GM12878 (cell line): ENCODE measurements around the gene TATDN3. TPM values are rescaled to one million over a fixed set of nuclear protein-coding genes. Genes with fewer than 3 reads are reported as not detected.
A peak's percentile ranks its signal among the peaks of the same experiment; 100 is the strongest.

Source experiments
- ATAC-seq: fragments of 200-7000 bp; cut with Tn5 transposase; 3 replicates; pipeline ENCODE4 v1.9.1; 2020; ENCODE audit warnings: mild to moderate bottlenecking, moderate library complexity
- Bru-seq: library from RNA; stranded (reverse); fragments of 400-500 nt; gene quantifications from one replicate; lab custom pipeline; 2021; lab: Mats Ljungman, UMichigan
- BruChase-seq, 2 experiments: library from RNA; stranded (reverse); fragments of 400-500 nt; gene quantifications; one replicate each; lab custom pipeline; 2021; lab: Mats Ljungman, UMichigan
- BruUV-seq: library from RNA; stranded (reverse); fragments of 400-500 nt; replicated peaks from 2 replicates; lab custom pipeline; 2021; lab: Mats Ljungman, UMichigan
- CTCF ChIA-PET: fragments of 300-600 bp; sonication (Branson Sonifier 250); formaldehyde crosslinking; extraction: SDS; loops from one replicate; lab custom pipeline; 2021; ENCODE audit warnings: inconsistent platforms; lab: Yijun Ruan, JAX
- POLR2A ChIA-PET: fragments of 350-600 bp; formaldehyde crosslinking; extraction: SDS; loops from one replicate; lab custom pipeline; 2021; ENCODE audit warnings: inconsistent platforms; lab: Charles Lee
- RAD21 ChIA-PET: fragments of 300-600 bp; sonication (Branson Sonifier 250); formaldehyde crosslinking; loops from one replicate; lab custom pipeline; 2023; ENCODE audit warnings: antibody characterized with exemption; ENCODE audit not compliant: unreplicated experiment; lab: Charles Lee
- SMC1A ChIA-PET: fragments of 300-600 bp; sonication (Branson Sonifier 250); formaldehyde crosslinking; loops from one replicate; lab custom pipeline; 2023; ENCODE audit not compliant: unreplicated experiment, uncharacterized antibody; lab: Charles Lee
- DNase-seq: peaks from one replicate; pipeline ENCODE4 v3.0.0-alpha.2; 2011; ENCODE audit warnings: low read depth, low spot score
- FAIRE-seq: peaks from 3 replicates; lab custom pipeline; 2011; peaks lifted over from hg19 to GRCh38; lab: Jason Lieb, UNC
- H2AFZ ChIP-seq: 2 replicates; pipeline ENCODE4 v1.6.0; 2011; ENCODE audit warnings: low read depth, low read length, control low read depth; ENCODE audit not compliant: control insufficient read depth
- H3K27ac ChIP-seq: 2 replicates; pipeline ENCODE4 v1.5.1; 2011; ENCODE audit warnings: control low read depth; ENCODE audit not compliant: control insufficient read depth, insufficient read depth
- H3K27me3 ChIP-seq, 2 experiments: replicated peaks in 1 of 2; 2 replicates each; pipeline versions ENCODE4 v1.6.0 to v1.6.1; 2011; ENCODE audit warnings: low read length in 1 of 2; ENCODE audit not compliant: control insufficient read depth in 2 of 2, insufficient read depth in 2 of 2
- H3K36me3 ChIP-seq, 2 experiments: 2 replicates each; pipeline ENCODE4 v1.5.1; 2011; ENCODE audit warnings: low read length in 1 of 2; ENCODE audit not compliant: control insufficient read depth in 2 of 2, insufficient read depth in 2 of 2
- H3K4me1 ChIP-seq: 2 replicates; pipeline ENCODE4 v1.6.1; 2011; ENCODE audit warnings: mild to moderate bottlenecking, low read length, moderate library complexity, mixed read lengths; ENCODE audit not compliant: control insufficient read depth, insufficient read depth
- H3K4me2 ChIP-seq: 2 replicates; pipeline ENCODE4 v1.6.0; 2011; ENCODE audit warnings: control low read depth; ENCODE audit not compliant: control insufficient read depth, insufficient read depth
- H3K4me3 ChIP-seq: fragments of 200-600 bp; sonication (generic); 2 replicates; pipeline ENCODE4 v1.5.1; 2016
- H3K79me2 ChIP-seq: 2 replicates; pipeline ENCODE4 v1.6.0; 2011; ENCODE audit warnings: low read length; ENCODE audit not compliant: control insufficient read depth, insufficient read depth
- H3K9ac ChIP-seq: 2 replicates; pipeline ENCODE4 v1.8.0; 2011; ENCODE audit warnings: low read length, control low read depth, mixed read lengths; ENCODE audit not compliant: control insufficient read depth, insufficient read depth
- H3K9me3 ChIP-seq: replicated peaks from 3 replicates; pipeline ENCODE4 v1.5.1; 2011; ENCODE audit warnings: mild to moderate bottlenecking, low read length; ENCODE audit not compliant: control insufficient read depth, insufficient read depth
- H4K20me1 ChIP-seq: 2 replicates; pipeline ENCODE4 v1.6.0; 2011; ENCODE audit not compliant: control insufficient read depth, insufficient read depth
- BACH1 ChIP-seq: fragments of 450-650 bp; IDR thresholded peaks from 2 replicates; pipeline ENCODE4 v1.6.1; 2017; ENCODE audit warnings: mild to moderate bottlenecking, borderline replicate concordance
- BHLHE40 ChIP-seq, 2 experiments: fragments of 450-650 bp in 1 of 2; IDR thresholded peaks; 2 replicates each; pipeline ENCODE4 v1.6.1; 2011 to 2017; ENCODE audit warnings: low read depth in 2 of 2, borderline replicate concordance in 1 of 2, improper control_type of control experiment in 1 of 2, low read length in 1 of 2, mild to moderate bottlenecking in 1 of 2
- FOXK2 ChIP-seq: fragments of 450-650 bp; IDR thresholded peaks from 2 replicates; pipeline ENCODE4 v1.6.1; 2017; ENCODE audit warnings: mild to moderate bottlenecking, moderate library complexity
- GABPA ChIP-seq: IDR thresholded peaks from 2 replicates; pipeline ENCODE4 v1.6.1; 2014; ENCODE audit warnings: antibody characterized with exemption, low read depth, mild to moderate bottlenecking, inconsistent platforms
- KAT2A ChIP-seq: conservative IDR thresholded peaks from 2 replicates; pipeline ENCODE4 v1.6.1; 2011; ENCODE audit warnings: low read depth, low read length; ENCODE audit not compliant: control insufficient read depth
- MLLT1 ChIP-seq: fragments of 450-650 bp; IDR thresholded peaks from 2 replicates; pipeline ENCODE4 v1.6.1; 2016; ENCODE audit warnings: mild to moderate bottlenecking
- NBN ChIP-seq: fragments of 450-650 bp; IDR thresholded peaks from 2 replicates; pipeline ENCODE4 v1.6.1; 2016
- PAX5 ChIP-seq: IDR thresholded peaks from 2 replicates; pipeline ENCODE4 v1.6.1; 2011; ENCODE audit warnings: low read depth, low read length, borderline replicate concordance
- RBBP5 ChIP-seq: fragments of 200-600 bp; sonication (generic); conservative IDR thresholded peaks from 2 replicates; pipeline ENCODE4 v1.6.1; 2016
- SMC3 ChIP-seq: IDR thresholded peaks from 2 replicates; pipeline ENCODE4 v1.6.1; 2011; ENCODE audit warnings: low read length, improper control_type of control experiment, borderline replicate concordance
- STAT3 ChIP-seq: IDR thresholded peaks from 2 replicates; pipeline ENCODE4 v1.6.1; 2011; ENCODE audit warnings: low read depth, low read length, improper control_type of control experiment
- ZNF274 ChIP-seq: IDR thresholded peaks from one replicate; pipeline ENCODE4 v1.8.0; 2011; ENCODE audit not compliant: insufficient read length, insufficient read depth
- WGBS: methylation state at CpG from one replicate; pipeline ENCODE4 v1.1.6; 2016; ENCODE audit warnings: low lambda C conversion rate; ENCODE audit not compliant: insufficient replicate concordance, insufficient coverage; ENCODE audit errors: missing lambda C conversion rate; 5-methylcytosine and 5-hydroxymethylcytosine counted together
- in situ Hi-C: fragments of 300-500 bp; cut with MboI; formaldehyde crosslinking; loops from 9 replicates; pipeline ENCODE4 v1.14.3; 2018; ENCODE audit warnings: mixed read lengths
- intact Hi-C: fragments of 100-400 bp; cut with micrococcal nuclease; formaldehyde crosslinking; loops from one replicate; pipeline ENCODE4 v1.14.2; 2022; ENCODE audit not compliant: unreplicated experiment
- long read RNA-seq, 2 experiments: library from polyadenylated mRNA; unstranded; transcript quantifications; one replicate each; pipeline ENCODE4 v2.0.0, GENCODE V29; 2019 to 2020
- polyA minus RNA-seq, 3 experiments: library from RNA; depleted of rRNA, polyadenylated mRNA; stranded (reverse); fragments of >200 nt; gene quantifications; 2 replicates each; pipeline ENCODE4 v1.2.3, GENCODE V29; 2011
- polyA plus RNA-seq, 11 experiments: library from polyadenylated mRNA; depleted of rRNA in 4 of 11; unstranded in 6 of 11; stranded (reverse) in 5 of 11; fragments of >200 nt; fragmentation: Nextera tagmentation in 4 of 11; fragmentation: Illumina TruSeq in 1 of 11; extraction: Ambion mirVana in 4 of 11; extraction: Trizol in 1 of 11; gene quantifications; 1 replicate in 1 of 11; 2 replicates in 10 of 11; pipeline versions ENCODE4 v1.2.1 to v1.2.3, GENCODE V29; 2011 to 2016; ENCODE audit warnings: inconsistent platforms in 2 of 11, missing spikeins in 2 of 11, low read depth in 1 of 11
- total RNA-seq, 4 experiments: library from RNA; depleted of rRNA in 3 of 4; stranded (reverse); fragments of >200 nt in 3 of 4; fragmentation: Illumina TruSeq in 1 of 4; extraction: Trizol in 1 of 4; gene quantifications; 2 replicates each; pipeline versions ENCODE4 v1.2.1 to v1.2.3, GENCODE V29; 2013 to 2021

Gene TATDN3, protein sequence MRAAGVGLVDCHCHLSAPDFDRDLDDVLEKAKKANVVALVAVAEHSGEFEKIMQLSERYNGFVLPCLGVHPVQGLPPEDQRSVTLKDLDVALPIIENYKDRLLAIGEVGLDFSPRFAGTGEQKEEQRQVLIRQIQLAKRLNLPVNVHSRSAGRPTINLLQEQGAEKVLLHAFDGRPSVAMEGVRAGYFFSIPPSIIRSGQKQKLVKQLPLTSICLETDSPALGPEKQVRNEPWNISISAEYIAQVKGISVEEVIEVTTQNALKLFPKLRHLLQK
- 38.0 and 48.8 TPM in 2 replicates for total RNA-seq (2013; cell fraction: nucleolus; rRNA removed)
- total RNA-seq (2014; rRNA removed): 15.5 and 21.7 TPM in 2 replicates
- 20.7 and 21.0 TPM in 2 replicates for total RNA-seq (2014; rRNA removed; fragmentation: Illumina TruSeq; extraction: Trizol)
- total RNA-seq (2021): 17.1 and 18.2 TPM in 2 replicates
- polyA plus RNA-seq (2011; ENCODE audit: low read depth): 11.4 TPM
- 24.5 and 40.9 TPM in 2 replicates for polyA plus RNA-seq (2011; rRNA removed)
- 10.7 and 12.3 TPM in 2 replicates for polyA plus RNA-seq (2011; cell fraction: cytosol; rRNA removed)
- 8.2 and 9.9 TPM in 2 replicates for polyA plus RNA-seq (2011; cell fraction: nucleus; rRNA removed)
- polyA plus RNA-seq (2012): 10.6 and 12.7 TPM in 2 replicates
- 17.8 and 20.2 TPM in 2 replicates for polyA plus RNA-seq (2014; fragmentation: Illumina TruSeq; extraction: Trizol)
- 10 to 100 TPM; 34.0 to 40.0 TPM for polyA plus RNA-seq (2014; fragmentation: Nextera tagmentation; extraction: Ambion mirVana)
- polyA plus RNA-seq (2014; rRNA removed): 14.8 and 15.9 TPM in 2 replicates
- polyA plus RNA-seq (2016; fragmentation: Nextera tagmentation; extraction: Ambion mirVana): 10 to 100 TPM; 28.0 to 32.7 TPM
- 16.9 and 22.8 TPM in 2 replicates for polyA minus RNA-seq (2011; rRNA and poly(A)+ RNA removed)
- 5.9 TPM in 2 replicates for polyA minus RNA-seq (2011; cell fraction: cytosol; rRNA and poly(A)+ RNA removed)
- 7.5 and 9.2 TPM in 2 replicates for polyA minus RNA-seq (2011; cell fraction: nucleus; rRNA and poly(A)+ RNA removed)
- percentile 86 among the genes with signal in this experiment for Bru-seq, nascent RNA
- percentile 78 among the genes with signal in this experiment for BruChase-seq, experiment 1, labeled RNA remaining after a 6-hour chase
- BruChase-seq, experiment 2, labeled RNA remaining after a 2-hour chase: percentile 79 among the genes with signal in this experiment
- long read RNA-seq, experiment 1, transcript TATDN3-202 (10 exons, 2,389 nt): major isoform, 8 of 25 reads
- long read RNA-seq, experiment 1, transcript TATDN3-201 (10 exons, 2,321 nt): minor isoform, 6 of 25 reads
- long read RNA-seq, experiment 1, partial matches to known transcripts: 1 of 25 reads
- long read RNA-seq, experiment 1, other reads (novel, unspliced or antisense): 8 of 25 reads
- long read RNA-seq, experiment 2, transcript TATDN3-201 (10 exons, 2,321 nt): major isoform, 57 of 166 reads
- long read RNA-seq, experiment 2, transcript TATDN3-202 (10 exons, 2,389 nt): minor isoform, 48 of 166 reads
- long read RNA-seq, experiment 2, transcript TATDN3-214 (10 exons, 1,381 nt): minor isoform, 9 of 166 reads
- long read RNA-seq, experiment 2, partial matches to known transcripts: 9 of 166 reads
- long read RNA-seq, experiment 2, other reads (novel, unspliced or antisense): 41 of 166 reads

- Histone ChIP-seq H3K9me3 (no peaks in the 10 kb centered on the region; the same call in 2 of the 3 replicates), H3K79me2 (peaks cover 41% of the 10 kb centered on the region), H3K4me3 (peak within 1 kb of the TSS; percentile 78), H3K4me2 (peak within 1 kb of the TSS; percentile 94), H3K4me1 (peaks cover 8% of the 10 kb centered on the region), H3K27me3 (no peaks in the 10 kb centered on the region), H3K27ac (peak within 1 kb of the TSS; percentile 97), H3K9ac (peak within 1 kb of the TSS; percentile 99), H4K20me1 (no peaks in the 10 kb centered on the region), H3K36me3 (peaks cover 0 to 7% of the 10 kb centered on the region in 2 experiments; a peak in 1 of 4 replicates), H2AFZ (peak within 1 kb of the TSS; percentile 96)
- DNase-seq (peak; percentile 90), ATAC-seq (peak; percentile 83), FAIRE-seq (peak; percentile 92)
- intact Hi-C loops (loop anchor here (1.0 to 2.0 kb wide), 2 partner anchors 81 to 203 kb away; no protein-coding TSS in a partner anchor), in situ Hi-C loops (no loop called here)
- WGBS: 1% methylated on average over 46 of the region's 46 CpGs
- BruUV-seq: TSS peak; percentile 69
- ChIA-PET RAD21 (interaction anchor here (0.6 to 1.7 kb wide), 11 partner anchors 14 to 326 kb away, joined by 3 to 7 read pairs (median 3); partner anchors contain the start of genes ATF3 and BATF3), SMC1A (interaction anchor here (0.7 to 2.2 kb wide), 17 partner anchors 10 to 336 kb away, joined by 3 to 14 read pairs (median 4); partner anchors contain the start of gene RPS6KC1), CTCF (interaction anchor here (0.7 to 1.7 kb wide), 10 partner anchors 10 to 336 kb away, joined by 3 to 9 read pairs (median 4); no protein-coding TSS in a partner anchor), POLR2A (interaction anchor here (0.7 to 2.1 kb wide), 15 partner anchors 9 to 295 kb away, joined by 3 to 8 read pairs (median 5); partner anchors contain the start of gene VASH2)
- TF ChIP-seq SMC3: no peak; the same call in 1 of the 2 replicates
- no peak for TF ChIP-seq PAX5
- peak; percentile 50; the same call in 1 of the 2 replicates for TF ChIP-seq RBBP5
- TF ChIP-seq BACH1: peak; percentile 91
- no peak for TF ChIP-seq STAT3
- TF ChIP-seq NBN: peak; percentile 92
- TF ChIP-seq FOXK2: no peak
- peak; percentile 97 for TF ChIP-seq GABPA
- no peak for TF ChIP-seq KAT2A
- TF ChIP-seq MLLT1: peak; percentile 75; the same call in 1 of the 2 replicates
- TF ChIP-seq ZNF274: no peak
- peak; percentile 22 to 64; a peak in 3 of 4 replicates for TF ChIP-seq BHLHE40 (IDR thresholded peaks at IDR 0.05; ENCODE audit: borderline replicate concordance in 1 of 2, low read depth in 2 of 2, low read length in 1 of 2)
Measured at GRCh38 chr1:212791676-212792395, at the start of gene TATDN3, which contains the start of gene NSL1. TSS of gene TATDN3 (plus strand) at chr1:212791894. CDS start at chr1:212791922, 28 bp downstream. TSS of gene NSL1 (minus strand) at chr1:212791777. CDS start at chr1:212791763, 14 bp downstream.
